Panc1 (cell line): ENCODE results near the gene COL11A1.

Experiments used
- CTCF ChIP-seq: fragments of 450-650 bp; IDR thresholded peaks from 2 replicates; pipeline ENCODE4 v1.5.1; 2017; ENCODE audit warnings: mild to moderate bottlenecking
- POLR2AphosphoS5 ChIP-seq: IDR thresholded peaks from 2 replicates; pipeline ENCODE4 v1.6.1; 2012; ENCODE audit warnings: mild to moderate bottlenecking, low read depth, low read length, moderate library complexity

GRCh38 chr1:102954576-102954975 is 153.7 kb downstream of the COL11A1 start:
- TF ChIP-seq POLR2AphosphoS5 (no peak), CTCF (no peak)
